GM19035 (cell line): ENCODE data around the gene UPK3B.
"Not testable (repeated sequence)": the region's sequence is repeated elsewhere in the genome, so short reads cannot be mapped to it uniquely, and the experiment has no call there.

Experiments used
- ATAC-seq: cut with Tn5 transposase; IDR thresholded peaks from one replicate; pipeline ENCODE4 v1.9.1; 2021; ENCODE audit not compliant: unreplicated experiment

The UPK3B gene

GRCh38 chr7:76487969-76488368 lies 22.4 kb upstream of the UPK3B start:
- not testable (repeated sequence) for ATAC-seq

- not testable (repeated sequence) for ATAC-seq
Measured at GRCh38 chr7:76492139-76492538, 18.2 kb upstream of the UPK3B start.

GRCh38 chr7:76495717-76496116 lies 14.6 kb upstream of the UPK3B start:
- not testable (repeated sequence) for ATAC-seq

- not testable (repeated sequence) for ATAC-seq
Measured at GRCh38 chr7:76497918-76498582, 12.3 kb upstream of the UPK3B start.

GRCh38 chr7:76498583-76499200 lies 11.7 kb upstream of the UPK3B start:
- not testable (repeated sequence) for ATAC-seq

GRCh38 chr7:76499201-76499923 lies 11.0 kb upstream of the UPK3B start:
- ATAC-seq = not testable (repeated sequence)

GRCh38 chr7:76499924-76500241 lies 10.5 kb upstream of the UPK3B start:
- not testable (repeated sequence) for ATAC-seq

- ATAC-seq = not testable (repeated sequence)
Measured at GRCh38 chr7:76502224-76502623, 8.1 kb upstream of the UPK3B start.

- not testable (repeated sequence) for ATAC-seq
Measured at GRCh38 chr7:76502836-76503235, 7.5 kb upstream of the UPK3B start.

- ATAC-seq = not testable (repeated sequence)
Measured at GRCh38 chr7:76503244-76503643, 7.1 kb upstream of the UPK3B start.

- not testable (repeated sequence) for ATAC-seq
Measured at GRCh38 chr7:76504351-76505167, 5.8 kb upstream of the UPK3B start.

GRCh38 chr7:76505168-76506080 lies 4.9 kb upstream of the UPK3B start:
- ATAC-seq = no peak

GRCh38 chr7:76506081-76506440 lies 4.3 kb upstream of the UPK3B start:
- no peak for ATAC-seq

GRCh38 chr7:76506643-76507042 lies 3.7 kb upstream of the UPK3B start:
- ATAC-seq = not testable (repeated sequence)

- no peak for ATAC-seq
Measured at GRCh38 chr7:76507723-76508406, 2.5 kb upstream of the UPK3B start.

GRCh38 chr7:76511200-76511910 lies 1.0 kb downstream of the UPK3B start:
- ATAC-seq = not testable (repeated sequence)

GRCh38 chr7:76511911-76512885 lies 1.8 kb downstream of the UPK3B start:
- not testable (repeated sequence) for ATAC-seq
